G401.6 (cell line): ENCODE data around the gene CASKIN2.

Experiments used
- FAIRE-seq: peaks from 2 replicates; lab custom pipeline; 2012; peaks lifted over from hg19 to GRCh38; lab: Jason Lieb, UNC

Gene CASKIN2

GRCh38 chr17:75548813-75549212 is 33.5 kb upstream of the CASKIN2 start:
- FAIRE-seq, result no peak

GRCh38 chr17:75547091-75547490 is 31.8 kb upstream of the CASKIN2 start:
- no peak for FAIRE-seq

GRCh38 chr17:75546181-75546580 is 30.8 kb upstream of the CASKIN2 start:
- FAIRE-seq, result no peak

GRCh38 chr17:75544250-75544649 is 28.9 kb upstream of the CASKIN2 start:
- FAIRE-seq, result no peak

- FAIRE-seq, result no peak
Observed at GRCh38 chr17:75542728-75543336, 27.5 kb upstream of the CASKIN2 start.

GRCh38 chr17:75542229-75542628 is 26.9 kb upstream of the CASKIN2 start:
- no peak for FAIRE-seq

GRCh38 chr17:75540923-75541503 is 25.7 kb upstream of the CASKIN2 start:
- FAIRE-seq, result no peak

GRCh38 chr17:75539967-75540729 is 24.8 kb upstream of the CASKIN2 start:
- FAIRE-seq, result no peak

GRCh38 chr17:75536366-75536765 is 21.0 kb upstream of the CASKIN2 start:
- no peak for FAIRE-seq

GRCh38 chr17:75535871-75536270 is 20.5 kb upstream of the CASKIN2 start:
- no peak for FAIRE-seq

GRCh38 chr17:75535119-75535537 is 19.8 kb upstream of the CASKIN2 start:
- FAIRE-seq, result no peak

GRCh38 chr17:75531721-75532072 is 16.4 kb upstream of the CASKIN2 start:
- FAIRE-seq, result no peak

GRCh38 chr17:75530837-75531720 is 15.7 kb upstream of the CASKIN2 start:
- no peak for FAIRE-seq

- no peak for FAIRE-seq
Observed at GRCh38 chr17:75526555-75527270, 11.4 kb upstream of the CASKIN2 start.

GRCh38 chr17:75525806-75526554 is 10.6 kb upstream of the CASKIN2 start:
- no peak for FAIRE-seq

GRCh38 chr17:75524970-75525805 is 9.9 kb upstream of the CASKIN2 start, which contains the start of gene LLGL2:
Gene LLGL2, plus strand, starts transcription at chr17:75525697. Its CDS starts 17,730 bp downstream, at chr17:75543427.
- no peak for FAIRE-seq

- no peak for FAIRE-seq
Observed at GRCh38 chr17:75524269-75524969, 9.1 kb upstream of the CASKIN2 start.

GRCh38 chr17:75523647-75524046 is 8.3 kb upstream of the CASKIN2 start:
- FAIRE-seq, result no peak

GRCh38 chr17:75521951-75522727 is 6.8 kb upstream of the CASKIN2 start:
- FAIRE-seq, result no peak
